H9 (cell line): ENCODE results near the gene COL23A1. TPM values are rescaled to one million over a fixed set of nuclear protein-coding genes. Genes with fewer than 3 reads are reported as not detected.

Experiments
- DNase-seq: peaks from one replicate; pipeline ENCODE4 v3.0.0-alpha.2; 2017
- H2AFZ ChIP-seq: one replicate; pipeline ENCODE4 v1.6.1; 2013; ENCODE audit warnings: mild to moderate bottlenecking, low read length, control low read depth, moderate library complexity
- H2AK5ac ChIP-seq: 2 replicates; pipeline ENCODE4 v1.6.1; 2013; ENCODE audit warnings: low read length, control low read depth, mixed read lengths; ENCODE audit not compliant: insufficient read length
- H2BK120ac ChIP-seq: one replicate; pipeline ENCODE4 v1.6.1; 2013; ENCODE audit warnings: low read depth, mild to moderate bottlenecking, low read length, control low read depth, inconsistent platforms; ENCODE audit not compliant: poor library complexity, severe bottlenecking
- H2BK12ac ChIP-seq: 2 replicates; pipeline ENCODE4 v1.6.1; 2013; ENCODE audit warnings: low read length, control low read depth, mixed read lengths, low read depth; ENCODE audit not compliant: insufficient read length
- H2BK15ac ChIP-seq: 2 replicates; pipeline ENCODE4 v1.6.1; 2013; ENCODE audit warnings: low read depth, low read length, control low read depth
- H2BK20ac ChIP-seq: one replicate; pipeline ENCODE4 v1.6.1; 2013; ENCODE audit warnings: low read depth, mild to moderate bottlenecking, low read length, control low read depth, inconsistent platforms; ENCODE audit not compliant: poor library complexity, severe bottlenecking
- H2BK5ac ChIP-seq: 2 replicates; pipeline ENCODE4 v1.6.1; 2013; ENCODE audit warnings: low read length, control low read depth, mixed read lengths; ENCODE audit not compliant: insufficient read length
- H3K14ac ChIP-seq: 2 replicates; pipeline ENCODE4 v1.6.1; 2013; ENCODE audit warnings: low read length, control low read depth; ENCODE audit not compliant: insufficient read depth
- H3K18ac ChIP-seq: 2 replicates; pipeline ENCODE4 v1.6.1; 2013; ENCODE audit warnings: low read depth, mild to moderate bottlenecking, mixed read lengths, low read length, control low read depth; ENCODE audit not compliant: insufficient read length
- H3K23ac ChIP-seq: 2 replicates; pipeline ENCODE4 v1.6.1; 2013; ENCODE audit warnings: low read length, control low read depth, mixed read lengths, low read depth; ENCODE audit not compliant: insufficient read length
- H3K23me2 ChIP-seq: 2 replicates; pipeline ENCODE4 v1.6.1; 2013; ENCODE audit warnings: low read depth, mild to moderate bottlenecking, mixed read lengths, low read length, control low read depth; ENCODE audit not compliant: insufficient read length, poor library complexity, severe bottlenecking
- H3K27ac ChIP-seq: 2 replicates; pipeline ENCODE4 v1.5.1; 2013; ENCODE audit warnings: low read length, control low read depth, mixed read lengths, low read depth; ENCODE audit not compliant: insufficient read length
- H3K27me3 ChIP-seq: 2 replicates; pipeline ENCODE4 v1.6.1; 2013; ENCODE audit warnings: low read length, control low read depth, inconsistent platforms; ENCODE audit not compliant: insufficient read depth
- H3K4ac ChIP-seq: 2 replicates; pipeline ENCODE4 v1.6.1; 2013; ENCODE audit warnings: low read depth, mild to moderate bottlenecking, control low read depth, inconsistent platforms, low read length, moderate library complexity
- H3K4me1 ChIP-seq: 2 replicates; pipeline ENCODE4 v1.6.1; 2013; ENCODE audit warnings: low read length, control low read depth, inconsistent platforms; ENCODE audit not compliant: insufficient read depth
- H3K4me2 ChIP-seq: 2 replicates; pipeline ENCODE4 v1.6.1; 2013; ENCODE audit warnings: low read length, control low read depth, mixed read lengths; ENCODE audit not compliant: insufficient read length, insufficient read depth
- H3K56ac ChIP-seq: 2 replicates; pipeline ENCODE4 v1.6.1; 2013; ENCODE audit warnings: low read depth, mild to moderate bottlenecking, mixed read lengths, low read length, control low read depth; ENCODE audit not compliant: insufficient read length
- H3K79me1 ChIP-seq: 2 replicates; pipeline ENCODE4 v1.6.1; 2013; ENCODE audit warnings: low read depth, mild to moderate bottlenecking, moderate library complexity, low read length, control low read depth, inconsistent platforms; ENCODE audit not compliant: insufficient read depth, poor library complexity, severe bottlenecking
- H3K79me2 ChIP-seq: 2 replicates; pipeline ENCODE4 v1.6.1; 2013; ENCODE audit warnings: low read length, control low read depth, inconsistent platforms; ENCODE audit not compliant: insufficient read depth
- H3K9ac ChIP-seq: 2 replicates; pipeline ENCODE4 v1.6.1; 2013; ENCODE audit warnings: low read length, control low read depth, mixed read lengths; ENCODE audit not compliant: insufficient read length; ENCODE audit errors: extremely low read depth
- H3K9me3 ChIP-seq: one replicate; pipeline ENCODE4 v1.6.1; 2013; ENCODE audit warnings: low read depth, low read length, inconsistent platforms; ENCODE audit not compliant: control insufficient read depth
- H3T11ph ChIP-seq: one replicate; pipeline ENCODE4 v1.6.1; 2013; ENCODE audit warnings: mild to moderate bottlenecking, low read length, control low read depth, inconsistent platforms
- H4K20me1 ChIP-seq: one replicate; pipeline ENCODE4 v1.6.1; 2013; ENCODE audit not compliant: control insufficient read depth, insufficient read length, insufficient read depth
- H4K5ac ChIP-seq: 2 replicates; pipeline ENCODE4 v1.6.1; 2013; ENCODE audit warnings: low read depth, mild to moderate bottlenecking, mixed read lengths, low read length, control low read depth; ENCODE audit not compliant: insufficient read length
- H4K8ac ChIP-seq: replicated peaks from 2 replicates; pipeline ENCODE4 v1.6.1; 2013; ENCODE audit warnings: low read length, control low read depth, mixed read lengths, low read depth; ENCODE audit not compliant: insufficient read length
- H4K91ac ChIP-seq: 2 replicates; pipeline ENCODE4 v1.6.1; 2013; ENCODE audit warnings: low read depth, mild to moderate bottlenecking, moderate library complexity, mixed read lengths, low read length, control low read depth; ENCODE audit not compliant: insufficient read length
- H3K27ac Mint-ChIP-seq, 3 experiments: 2 replicates in 2 of 3; 3 replicates in 1 of 3; pipeline ENCODE4 v1.8.0; 2020 to 2021; ENCODE audit warnings: mixed read lengths in 3 of 3, mild to moderate bottlenecking in 1 of 3, moderate library complexity in 1 of 3
- H3K27me3 Mint-ChIP-seq: 2 replicates; pipeline ENCODE4 v1.8.0; 2021; ENCODE audit warnings: low read depth, mild to moderate bottlenecking, moderate library complexity, mixed read lengths
- H3K36me3 Mint-ChIP-seq, 3 experiments: 2 replicates in 2 of 3; 3 replicates in 1 of 3; pipeline ENCODE4 v1.8.0; 2020 to 2021; ENCODE audit warnings: low read depth in 3 of 3, mixed read lengths in 3 of 3; ENCODE audit not compliant: insufficient read depth in 1 of 3
- H3K4me1 Mint-ChIP-seq, 2 experiments: 2 replicates each; pipeline ENCODE4 v1.8.0; 2020; ENCODE audit warnings: mixed read lengths in 2 of 2
- H3K4me3 Mint-ChIP-seq, 2 experiments: 2 replicates in 1 of 2; 3 replicates in 1 of 2; pipeline ENCODE4 v1.8.0; 2020 to 2021; ENCODE audit warnings: mild to moderate bottlenecking in 2 of 2, mixed read lengths in 2 of 2, moderate library complexity in 1 of 2
- H3K9me3 Mint-ChIP-seq, 2 experiments: 2 replicates in 1 of 2; 3 replicates in 1 of 2; pipeline ENCODE4 v1.8.0; 2020; ENCODE audit warnings: mild to moderate bottlenecking in 2 of 2, mixed read lengths in 2 of 2, moderate library complexity in 1 of 2
- CTCF ChIP-seq: fragments of 200-600 bp; sonication (generic); conservative IDR thresholded peaks from 3 replicates; pipeline ENCODE4 v1.8.0; 2021; ENCODE audit warnings: antibody characterized with exemption, mild to moderate bottlenecking
- WGBS: extraction: QIAGEN DNeasy Blood & Tissue Kit; methylation state at CpG from one replicate; pipeline ENCODE4 v1.1.7; 2013; ENCODE audit warnings: missing lambda C conversion rate, low lambda C conversion rate, mixed read lengths; ENCODE audit not compliant: insufficient read length; ENCODE audit errors: extremely low coverage; 5-methylcytosine and 5-hydroxymethylcytosine counted together
- total RNA-seq: library from RNA; stranded (reverse); gene quantifications from 2 replicates; pipeline ENCODE4 v1.2.1, GENCODE V29; 2021

The COL23A1 gene
- total RNA-seq, 1 experiment from 2014 or later = 2.6 TPM

- H3K79me2 ChIP-seq = no peaks in the 10 kb centered on the region
- H3K18ac ChIP-seq = no peak overlapping the region
- H4K91ac ChIP-seq = no peak overlapping the region
- H3K4me2 ChIP-seq = no peak overlapping the region
- H3K27me3 ChIP-seq = no peaks in the 10 kb centered on the region
- no peak overlapping the region for H3K14ac ChIP-seq
- H2BK12ac ChIP-seq = no peak overlapping the region
- no peak for TF ChIP-seq CTCF
- no peak overlapping the region for H3K4ac ChIP-seq
- no peaks in the 10 kb centered on the region for H3K9me3 ChIP-seq
- H2AFZ ChIP-seq = no peak overlapping the region
- H4K5ac ChIP-seq = no peak overlapping the region
- H3K36me3 Mint-ChIP-seq = peaks cover 0 to 1% (median under 1%) of the 10 kb centered on the region in 3 experiments; a peak in 2 of 7 replicates
- DNase-seq = no peak
- H3K4me1 ChIP-seq = no peaks in the 10 kb centered on the region
- H2BK120ac ChIP-seq = no peak overlapping the region
- H3K27ac ChIP-seq = no peak overlapping the region
- no peak overlapping the region for H3K56ac ChIP-seq
- no peak overlapping the region for H3T11ph ChIP-seq
- no peaks in the 10 kb centered on the region; a peak in 1 of 5 replicates for H3K9me3 Mint-ChIP-seq
- H3K27me3 Mint-ChIP-seq = peaks cover 1% of the 10 kb centered on the region; the same call in 1 of the 2 replicates
- peaks cover 12 to 18% of the 10 kb centered on the region in 2 experiments for H3K4me1 Mint-ChIP-seq
- no peak overlapping the region for H2BK15ac ChIP-seq
- no peak overlapping the region for H2AK5ac ChIP-seq
- H3K9ac ChIP-seq = no peak overlapping the region
- H2BK5ac ChIP-seq = no peak overlapping the region
- H4K8ac ChIP-seq = no peak overlapping the region
- no peak overlapping the region for H3K27ac Mint-ChIP-seq
- H4K20me1 ChIP-seq = no peaks in the 10 kb centered on the region
- no CpG with 5 or more reads among the region's 4 CpGs for WGBS
- H3K23me2 ChIP-seq = peaks cover 7% of the 10 kb centered on the region
- no peak overlapping the region for H3K23ac ChIP-seq
- no peak overlapping the region for H2BK20ac ChIP-seq
- no peaks in the 10 kb centered on the region for H3K79me1 ChIP-seq
- H3K4me3 Mint-ChIP-seq = no peak overlapping the region
These were observed 353.5 kb downstream of the COL23A1 start for GRCh38 chr5:178236679-178237078.
